H1 (cell line): ENCODE results near the gene CPEB1. TPM values are rescaled to one million over a fixed set of nuclear protein-coding genes. Genes with fewer than 3 reads are reported as not detected.

ENCODE experiments used
- BRCA1 ChIP-seq: IDR thresholded peaks from 2 replicates; pipeline ENCODE4 v1.6.1; 2012; ENCODE audit warnings: low read depth, low read length, improper control_type of control experiment
- CEBPB ChIP-seq: IDR thresholded peaks from 2 replicates; pipeline ENCODE4 v1.6.1; 2012; ENCODE audit warnings: low read depth, low read length
- CHD7 ChIP-seq: fragments of 300-600 bp; sonication (generic); IDR thresholded peaks from 2 replicates; pipeline ENCODE4 v1.7.1; 2012; ENCODE audit warnings: low read length, moderate library complexity, mild to moderate bottlenecking, inconsistent platforms; ENCODE audit not compliant: insufficient replicate concordance
- CREB1 ChIP-seq: IDR thresholded peaks from 2 replicates; pipeline ENCODE4 v1.6.1; 2012; ENCODE audit warnings: inconsistent platforms
- KDM5A ChIP-seq: fragments of 200-600 bp; IDR thresholded peaks from 2 replicates; pipeline ENCODE4 v1.7.1; 2012; ENCODE audit warnings: mild to moderate bottlenecking, low read length, inconsistent platforms, mixed read lengths
- PHF8 ChIP-seq: fragments of 200-600 bp; sonication (generic); conservative IDR thresholded peaks from 2 replicates; pipeline ENCODE4 v1.7.1; 2012; ENCODE audit warnings: low read depth, mild to moderate bottlenecking, inconsistent platforms, low read length, moderate library complexity
- polyA plus RNA-seq, 7 experiments: library from polyadenylated mRNA; depleted of rRNA in 3 of 7; stranded (reverse) in 5 of 7; unstranded in 2 of 7; fragments of >200 nt in 5 of 7; fragments of 200-250 nt in 2 of 7; gene quantifications; 1 replicate in 5 of 7; 2 replicates in 1 of 7; 4 replicates in 1 of 7; pipeline versions ENCODE4 v1.2.1 to v1.2.3, GENCODE V29; 2011 to 2013; ENCODE audit warnings: missing spikeins in 2 of 7, mixed read lengths in 2 of 7
- total RNA-seq: library from RNA; stranded (reverse); fragmentation: NEBNext Ultra II Directional; extraction: Animal tissue kit (Norgen Biotek cat#: 25700); gene quantifications from 2 replicates; pipeline ENCODE4 v1.2.1, GENCODE V29; 2021

Gene CPEB1
- total and polyA plus RNA-seq, 2 of the 8 experiments (the other 6 are each of a cell fraction or from before 2014, with no cell fraction given) = 4.4 to 4.5 TPM

GRCh38 chr15:82554351-82554750 lies 92.8 kb downstream of the CPEB1 start (continued):
- no peak for TF ChIP-seq KDM5A
- TF ChIP-seq CREB1 = no peak
- no peak for TF ChIP-seq BRCA1
- no peak for TF ChIP-seq CHD7
- TF ChIP-seq CEBPB = no peak
- TF ChIP-seq PHF8 = no peak
